GM21515 (cell line): ENCODE results near the gene SYT17.

Experiments
- ATAC-seq: cut with Tn5 transposase; IDR thresholded peaks from one replicate; pipeline ENCODE4 v1.9.1; 2021; ENCODE audit not compliant: unreplicated experiment

SYT17 gene

GRCh38 chr16:19137201-19138128, 30.6 kb upstream of the SYT17 start:
- no peak for ATAC-seq

- no peak for ATAC-seq
Measured at GRCh38 chr16:19138601-19139000, 29.4 kb upstream of the SYT17 start.

- no peak for ATAC-seq
Measured at GRCh38 chr16:19139436-19140091, 28.5 kb upstream of the SYT17 start.

- ATAC-seq, result no peak
Measured at GRCh38 chr16:19140396-19140795, 27.6 kb upstream of the SYT17 start.

GRCh38 chr16:19142939-19143598, 25.0 kb upstream of the SYT17 start:
- no peak for ATAC-seq

GRCh38 chr16:19143599-19143956, 24.5 kb upstream of the SYT17 start:
- ATAC-seq, result no peak

- no peak for ATAC-seq
Measured at GRCh38 chr16:19145010-19145409, 23.0 kb upstream of the SYT17 start.

- no peak for ATAC-seq
Measured at GRCh38 chr16:19147126-19147525, 20.9 kb upstream of the SYT17 start.

GRCh38 chr16:19147627-19148026, 20.4 kb upstream of the SYT17 start:
- ATAC-seq, result no peak

- ATAC-seq, result no peak
Measured at GRCh38 chr16:19148189-19148588, 19.9 kb upstream of the SYT17 start.

GRCh38 chr16:19151310-19151709, 16.7 kb upstream of the SYT17 start:
- ATAC-seq, result no peak

- no peak for ATAC-seq
Measured at GRCh38 chr16:19152042-19152441, 16.0 kb upstream of the SYT17 start.

- ATAC-seq, result no peak
Measured at GRCh38 chr16:19153876-19154275, 14.2 kb upstream of the SYT17 start.

GRCh38 chr16:19162085-19162484, 6.0 kb upstream of the SYT17 start:
- ATAC-seq, result no peak

- no peak for ATAC-seq
Measured at GRCh38 chr16:19163215-19163614, 4.8 kb upstream of the SYT17 start.

- no peak for ATAC-seq
Measured at GRCh38 chr16:19164285-19164684, 3.8 kb upstream of the SYT17 start.

GRCh38 chr16:19165101-19165500, 2.9 kb upstream of the SYT17 start:
- ATAC-seq, result no peak

- no peak for ATAC-seq
Measured at GRCh38 chr16:19166500-19166899, 1.5 kb upstream of the SYT17 start.

- ATAC-seq, result no peak
Measured at GRCh38 chr16:19168371-19169081, 486 bp downstream of the SYT17 start.

GRCh38 chr16:19169082-19169639, 1.1 kb downstream of the SYT17 start:
- no peak for ATAC-seq
